ENCODE results near the gene IQCN.

- TF ChIP-seq CTCF (conservative IDR thresholded peaks at IDR 0.05) (no peak), ZFX (IDR thresholded peaks at IDR 0.05) (no peak)
Measured at GRCh38 chr19:18218159-18218558, 56.1 kb downstream of the IQCN start.

Data from C4-2B (cell line).